Hepatocyte (in vitro differentiated cells): Measurements from ENCODE around the gene OR51E1. TPM values are rescaled to one million over a fixed set of nuclear protein-coding genes. Genes with fewer than 3 reads are reported as not detected.

Experiments used
- DNase-seq: peaks from one replicate; pipeline ENCODE4 v3.0.0-alpha.2; 2016; ENCODE audit warnings: low spot score
- H2AFZ ChIP-seq: fragments of 200-600 bp; sonication (generic); 2 replicates; pipeline ENCODE4 v1.6.0; 2016; ENCODE audit warnings: antibody characterized with exemption, mild to moderate bottlenecking
- H3K27ac ChIP-seq: fragments of 200-600 bp; sonication (generic); 2 replicates; pipeline ENCODE4 v1.5.1; 2016; ENCODE audit warnings: mild to moderate bottlenecking
- H3K27me3 ChIP-seq: fragments of 200-600 bp; sonication (generic); 2 replicates; pipeline ENCODE4 v1.6.1; 2016
- H3K36me3 ChIP-seq: fragments of 200-600 bp; sonication (generic); replicated peaks from 2 replicates; pipeline ENCODE4 v1.5.1; 2016; ENCODE audit warnings: low read depth; ENCODE audit not compliant: insufficient read depth
- H3K4me1 ChIP-seq: fragments of 200-600 bp; sonication (generic); 2 replicates; pipeline ENCODE4 v1.5.1; 2016; ENCODE audit warnings: mild to moderate bottlenecking, moderate library complexity; ENCODE audit not compliant: insufficient read depth
- H3K4me2 ChIP-seq: fragments of 200-600 bp; sonication (generic); 2 replicates; pipeline ENCODE4 v1.6.0; 2016
- H3K4me3 ChIP-seq: fragments of 200-600 bp; sonication (generic); 2 replicates; pipeline ENCODE4 v1.5.1; 2016; ENCODE audit warnings: mild to moderate bottlenecking
- H3K79me2 ChIP-seq: fragments of 200-600 bp; sonication (generic); 2 replicates; pipeline ENCODE4 v1.6.0; 2017; ENCODE audit warnings: mild to moderate bottlenecking
- H3K9me2 ChIP-seq: fragments of 200-600 bp; sonication (generic); replicated peaks from 2 replicates; pipeline ENCODE4 v1.6.0; 2017; ENCODE audit warnings: mild to moderate bottlenecking; ENCODE audit not compliant: insufficient read depth
- H3K9me3 ChIP-seq: fragments of 200-600 bp; sonication (generic); 2 replicates; pipeline ENCODE4 v1.5.1; 2016; ENCODE audit warnings: low read depth, mild to moderate bottlenecking
- H4K20me1 ChIP-seq: fragments of 200-600 bp; sonication (generic); 2 replicates; pipeline ENCODE4 v1.6.0; 2016; ENCODE audit warnings: mild to moderate bottlenecking; ENCODE audit not compliant: insufficient read depth, poor library complexity, severe bottlenecking
- EZH2 ChIP-seq: fragments of 200-600 bp; sonication (generic); IDR thresholded peaks from 2 replicates; pipeline ENCODE4 v1.6.1; 2016; ENCODE audit warnings: antibody characterized with exemption, mild to moderate bottlenecking, borderline replicate concordance
- EZH2phosphoT487 ChIP-seq: fragments of 200-600 bp; sonication (generic); IDR thresholded peaks from one replicate; pipeline ENCODE4 v1.6.1; 2018; ENCODE audit warnings: antibody characterized with exemption, mild to moderate bottlenecking, low read depth, moderate library complexity; ENCODE audit not compliant: unreplicated experiment, severe bottlenecking
- WGBS: methylation state at CpG from one replicate; pipeline ENCODE4 v1.1.6; 2016; ENCODE audit warnings: low lambda C conversion rate; ENCODE audit errors: missing lambda C conversion rate; 5-methylcytosine and 5-hydroxymethylcytosine counted together
- polyA plus RNA-seq: library from polyadenylated mRNA; unstranded; fragments of >200 nt; fragmentation: Nextera tagmentation; extraction: Ambion mirVana; gene quantifications from 2 replicates; pipeline ENCODE4 v1.2.1, GENCODE V29; 2016
- total RNA-seq: library from RNA; depleted of rRNA; stranded (reverse); fragments of >200 nt; gene quantifications from 2 replicates; pipeline ENCODE4 v1.2.3, GENCODE V29; 2014
- TF ChIP-seq, protein P1 (sequence below): fragments of 200-600 bp; sonication (generic); IDR thresholded peaks from 2 replicates; pipeline ENCODE4 v1.5.1; 2016; ENCODE audit warnings: antibody characterized with exemption, mild to moderate bottlenecking; ENCODE audit not compliant: poor library complexity

The OR51E1 gene
- total and polyA plus RNA-seq, 2 experiments from 2014 or later, result 0.92 to 1.3 TPM

DNA sequence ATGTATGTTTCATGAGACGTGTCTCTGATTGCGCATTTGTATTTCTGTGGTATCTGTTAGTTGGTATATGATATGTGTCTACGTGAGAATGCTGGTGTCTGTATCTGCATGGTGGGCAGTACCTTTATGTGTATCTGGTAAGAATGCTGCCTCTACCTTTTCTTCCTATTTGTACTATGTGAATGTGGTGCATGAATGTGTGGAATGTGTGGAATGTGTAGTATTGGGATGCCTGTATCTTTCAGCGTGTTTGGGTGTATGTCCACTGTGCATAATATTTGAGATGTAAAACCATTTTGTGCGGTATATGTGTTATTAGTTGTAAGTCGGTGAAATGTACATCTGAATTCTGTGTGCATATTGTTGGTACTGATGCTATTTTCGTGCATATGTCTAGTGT, 2.3 kb upstream of the OR51E1 start:
- H3K9me2 ChIP-seq, result no peaks in the 10 kb centered on the region
- H4K20me1 ChIP-seq, result no peaks in the 10 kb centered on the region
- no peaks in the 10 kb centered on the region for H3K27me3 ChIP-seq
- no peaks in the 10 kb centered on the region for H3K9me3 ChIP-seq
- H3K36me3 ChIP-seq, result no peaks in the 10 kb centered on the region
- no peaks in the 10 kb centered on the region for H3K4me1 ChIP-seq
- no peak overlapping the region for H3K27ac ChIP-seq
- no peak overlapping the region for H3K4me2 ChIP-seq
- H2AFZ ChIP-seq, result no peak overlapping the region
- TF ChIP-seq, protein P1, sequence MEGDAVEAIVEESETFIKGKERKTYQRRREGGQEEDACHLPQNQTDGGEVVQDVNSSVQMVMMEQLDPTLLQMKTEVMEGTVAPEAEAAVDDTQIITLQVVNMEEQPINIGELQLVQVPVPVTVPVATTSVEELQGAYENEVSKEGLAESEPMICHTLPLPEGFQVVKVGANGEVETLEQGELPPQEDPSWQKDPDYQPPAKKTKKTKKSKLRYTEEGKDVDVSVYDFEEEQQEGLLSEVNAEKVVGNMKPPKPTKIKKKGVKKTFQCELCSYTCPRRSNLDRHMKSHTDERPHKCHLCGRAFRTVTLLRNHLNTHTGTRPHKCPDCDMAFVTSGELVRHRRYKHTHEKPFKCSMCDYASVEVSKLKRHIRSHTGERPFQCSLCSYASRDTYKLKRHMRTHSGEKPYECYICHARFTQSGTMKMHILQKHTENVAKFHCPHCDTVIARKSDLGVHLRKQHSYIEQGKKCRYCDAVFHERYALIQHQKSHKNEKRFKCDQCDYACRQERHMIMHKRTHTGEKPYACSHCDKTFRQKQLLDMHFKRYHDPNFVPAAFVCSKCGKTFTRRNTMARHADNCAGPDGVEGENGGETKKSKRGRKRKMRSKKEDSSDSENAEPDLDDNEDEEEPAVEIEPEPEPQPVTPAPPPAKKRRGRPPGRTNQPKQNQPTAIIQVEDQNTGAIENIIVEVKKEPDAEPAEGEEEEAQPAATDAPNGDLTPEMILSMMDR, result no peak
- TF ChIP-seq EZH2 (no peak), EZH2phosphoT487 (no peak)
- 72% methylated on average over 7 of the region's 7 CpGs for WGBS
- H3K79me2 ChIP-seq, result no peaks in the 10 kb centered on the region
- DNase-seq, result no peak
- H3K4me3 ChIP-seq, result no peak overlapping the region

DNA sequence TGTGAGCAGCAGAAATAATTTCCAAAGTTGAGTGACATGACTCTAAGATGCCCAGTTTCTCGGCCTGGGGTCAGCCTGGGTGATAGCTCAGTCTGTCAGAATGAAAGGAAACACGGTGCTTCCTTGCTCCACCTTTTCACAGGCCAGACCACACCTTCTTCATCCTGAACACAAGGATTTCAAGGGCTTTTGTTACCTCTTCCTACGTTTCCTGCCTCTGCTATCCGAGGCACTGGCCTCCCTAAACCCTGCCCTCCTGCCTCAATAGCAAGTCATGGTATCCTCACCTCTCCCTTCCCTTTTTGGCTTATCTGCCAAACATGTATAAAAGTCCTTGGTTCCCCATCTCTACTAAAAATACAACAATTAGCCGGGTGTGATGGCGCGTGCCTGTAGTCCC, 1.7 kb upstream of the OR51E1 start:
- TF ChIP-seq, protein P1, result no peak
- TF ChIP-seq EZH2, result no peak
- TF ChIP-seq EZH2phosphoT487, result no peak
- H3K9me2 ChIP-seq, result no peaks in the 10 kb centered on the region
- no peaks in the 10 kb centered on the region for H3K27me3 ChIP-seq
- no peaks in the 10 kb centered on the region for H3K36me3 ChIP-seq
- no peak overlapping the region for H3K4me3 ChIP-seq
- H3K27ac ChIP-seq, result no peak overlapping the region
- DNase-seq, result no peak
- H3K4me2 ChIP-seq, result no peak overlapping the region
- H4K20me1 ChIP-seq, result no peaks in the 10 kb centered on the region
- 90% methylated on average over 7 of the region's 7 CpGs for WGBS
- no peaks in the 10 kb centered on the region for H3K79me2 ChIP-seq
- no peaks in the 10 kb centered on the region for H3K4me1 ChIP-seq
- no peak overlapping the region for H2AFZ ChIP-seq
- no peaks in the 10 kb centered on the region for H3K9me3 ChIP-seq

DNA sequence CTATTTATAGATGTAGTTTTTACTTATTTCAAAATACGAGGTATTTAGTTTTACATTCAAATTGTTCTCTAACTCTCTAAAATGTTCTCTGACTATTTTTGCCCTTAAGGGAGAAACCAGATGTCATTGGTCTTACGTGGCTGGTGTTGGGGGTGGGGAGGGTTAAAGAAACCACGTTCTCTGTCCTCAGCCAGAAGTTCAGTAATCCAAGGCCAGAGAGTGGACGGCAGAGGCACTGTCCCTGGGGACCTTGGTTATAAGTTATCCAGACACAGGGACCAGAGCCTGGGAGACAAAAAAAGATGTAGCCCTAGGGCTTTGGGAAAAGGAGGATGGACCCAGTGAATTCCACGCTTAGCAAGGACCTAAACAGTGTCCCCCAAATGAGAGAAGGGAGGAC, 706 bp upstream of the OR51E1 start:
- no peaks in the 10 kb centered on the region for H3K79me2 ChIP-seq
- TF ChIP-seq, protein P1, result no peak
- TF ChIP-seq EZH2 (no peak), EZH2phosphoT487 (no peak)
- no peak for DNase-seq
- no peak overlapping the region for H2AFZ ChIP-seq
- H3K27ac ChIP-seq, result no peak overlapping the region
- H3K4me2 ChIP-seq, result no peak overlapping the region
- no peaks in the 10 kb centered on the region for H3K9me2 ChIP-seq
- H3K27me3 ChIP-seq, result no peaks in the 10 kb centered on the region
- H3K4me3 ChIP-seq, result no peak overlapping the region
- H4K20me1 ChIP-seq, result no peaks in the 10 kb centered on the region
- no peaks in the 10 kb centered on the region for H3K4me1 ChIP-seq
- no peaks in the 10 kb centered on the region for H3K9me3 ChIP-seq
- no peaks in the 10 kb centered on the region for H3K36me3 ChIP-seq
- WGBS, result 52% methylated on average over 5 of the region's 5 CpGs

DNA sequence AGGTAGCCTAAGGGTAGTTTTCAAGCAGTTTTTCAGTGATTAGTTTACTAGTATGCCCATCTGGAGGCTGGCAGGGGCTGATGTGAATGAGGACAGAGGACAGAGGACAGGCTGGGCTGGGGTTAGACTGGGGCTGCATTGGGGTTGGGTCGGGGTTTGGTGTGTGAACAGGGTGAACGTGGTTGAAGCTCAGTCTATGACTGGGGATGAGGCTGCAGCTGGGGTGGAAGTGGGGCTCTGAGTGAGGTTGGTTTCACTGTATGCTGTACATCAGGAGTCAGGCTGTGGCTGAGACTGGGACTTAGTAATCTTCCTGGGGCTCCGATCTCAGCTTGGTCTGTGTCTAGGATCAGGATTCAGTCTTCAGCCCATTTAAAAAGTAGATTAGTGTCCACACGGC, 451 bp downstream of the OR51E1 start:
- H3K27ac ChIP-seq, result no peak overlapping the region
- TF ChIP-seq, protein P1, result no peak
- TF ChIP-seq EZH2, result no peak
- no peak for TF ChIP-seq EZH2phosphoT487
- H3K9me3 ChIP-seq, result no peaks in the 10 kb centered on the region
- no peak overlapping the region for H2AFZ ChIP-seq
- H3K9me2 ChIP-seq, result no peaks in the 10 kb centered on the region
- no peaks in the 10 kb centered on the region for H3K79me2 ChIP-seq
- no peak for DNase-seq
- H4K20me1 ChIP-seq, result no peaks in the 10 kb centered on the region
- WGBS, result 48% methylated on average over 4 of the region's 4 CpGs
- no peak overlapping the region for H3K4me2 ChIP-seq
- no peaks in the 10 kb centered on the region for H3K4me1 ChIP-seq
- H3K4me3 ChIP-seq, result no peak overlapping the region
- peaks cover 5% of the 10 kb centered on the region for H3K27me3 ChIP-seq
- no peaks in the 10 kb centered on the region for H3K36me3 ChIP-seq
